NCI-H2171 (cell line): ENCODE measurements around the gene NDUFA8.

Source experiments
- DNase-seq: peaks from one replicate; lab custom pipeline; 2025; lab: John Stamatoyannopoulos, UW

NDUFA8 gene

GRCh38 chr9:122135529-122135859 is 24.1 kb downstream of the NDUFA8 start:
- no peak for DNase-seq

GRCh38 chr9:122134822-122135528 is 24.6 kb downstream of the NDUFA8 start:
- no peak for DNase-seq

GRCh38 chr9:122133984-122134535 is 25.5 kb downstream of the NDUFA8 start:
- no peak for DNase-seq

GRCh38 chr9:122133263-122133983 is 26.2 kb downstream of the NDUFA8 start:
- DNase-seq: no peak

GRCh38 chr9:122132539-122132938 is 27.0 kb downstream of the NDUFA8 start:
- no peak for DNase-seq

GRCh38 chr9:122131401-122132001 is 28.1 kb downstream of the NDUFA8 start:
- DNase-seq: peak; percentile 39

- DNase-seq: no peak
These were observed 28.7 kb downstream of the NDUFA8 start for GRCh38 chr9:122130837-122131236.

- no peak for DNase-seq
These were observed 29.6 kb downstream of the NDUFA8 start for GRCh38 chr9:122129969-122130368.

GRCh38 chr9:122128969-122129343 is 30.6 kb downstream of the NDUFA8 start:
- DNase-seq: no peak

- no peak for DNase-seq
These were observed 31.3 kb downstream of the NDUFA8 start for GRCh38 chr9:122128007-122128968.

GRCh38 chr9:122127396-122127798 is 32.2 kb downstream of the NDUFA8 start:
- no peak for DNase-seq

- DNase-seq: no peak
These were observed 33.0 kb downstream of the NDUFA8 start for GRCh38 chr9:122126331-122127261.

- DNase-seq: no peak
These were observed 33.9 kb downstream of the NDUFA8 start for GRCh38 chr9:122125509-122126330.

GRCh38 chr9:122125158-122125508 is 34.4 kb downstream of the NDUFA8 start:
- DNase-seq: peak; percentile 48

GRCh38 chr9:122124528-122124927 is 35.1 kb downstream of the NDUFA8 start:
- no peak for DNase-seq

- DNase-seq: no peak
These were observed 35.5 kb downstream of the NDUFA8 start for GRCh38 chr9:122124048-122124447.

GRCh38 chr9:122122903-122123632 is 36.5 kb downstream of the NDUFA8 start:
- DNase-seq: peak; percentile 19

GRCh38 chr9:122122468-122122867 is 37.1 kb downstream of the NDUFA8 start:
- DNase-seq: no peak

GRCh38 chr9:122121931-122122330 is 37.6 kb downstream of the NDUFA8 start:
- DNase-seq: no peak
